Measurements from ENCODE around the gene GNE. TPM values are rescaled to one million over a fixed set of nuclear protein-coding genes. Genes with fewer than 3 reads are reported as not detected.
A peak's percentile ranks its signal among the peaks of the same experiment; 100 is the strongest.

GNE gene
- total and polyA plus RNA-seq, 2 of the 13 experiments (the other 11 are each of a cell fraction or from before 2014, with no cell fraction given) = 16.1 to 24.1 TPM

DNA sequence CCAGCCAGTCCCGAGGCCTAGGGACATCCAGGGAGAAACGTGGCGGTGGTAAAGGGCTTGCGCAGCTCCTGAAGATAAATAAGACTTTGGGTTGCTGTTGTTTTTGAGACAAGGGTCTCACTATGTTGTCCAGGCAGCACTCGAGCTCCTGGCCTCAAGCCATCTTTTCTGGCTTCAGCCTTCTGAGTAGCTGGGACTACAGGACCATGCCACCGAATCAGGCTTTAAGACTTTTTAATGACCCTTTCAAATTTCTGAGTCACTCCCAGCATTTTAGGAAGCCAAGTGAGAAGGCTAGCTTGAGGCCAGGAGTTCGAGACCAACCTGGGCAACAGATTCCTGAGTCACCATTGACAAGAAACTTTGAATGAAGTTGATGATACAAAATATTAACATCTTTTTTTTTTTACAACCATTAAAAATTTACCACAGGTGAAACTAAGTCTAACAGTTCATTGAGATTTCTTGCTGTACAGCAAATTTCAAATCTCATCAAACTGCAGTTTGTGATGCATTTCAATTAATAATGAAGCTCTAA, 817 bp upstream of the GNE start:
- Histone ChIP-seq H2AFZ (ENCODE audit: low read length) (no peak overlapping the region), H3K79me2 (ENCODE audit: insufficient read depth, low read length) (peaks cover 23% of the 10 kb centered on the region), H3K9ac (ENCODE audit: insufficient read depth, low read depth, low read length) (peak overlapping the region; percentile 82), H3K4me3 (replicated peaks in 1 of 3; ENCODE audit: insufficient read depth in 1 of 3, low read depth in 2 of 3, low read length in 3 of 3) (peak overlapping the region; percentile 72 to 85 (median 75)), H3K4me2 (ENCODE audit: low read depth, low read length) (peak overlapping the region; percentile 87), H4K20me1 (ENCODE audit: insufficient read depth, low read length) (no peaks in the 10 kb centered on the region), H3K27ac (ENCODE audit: extremely low read length, insufficient read depth, low read length) (peak overlapping the region; percentile 83), H3K36me3 (replicated peaks in 1 of 2; ENCODE audit: control insufficient read depth in 1 of 2, insufficient read depth in 2 of 2, low read length in 2 of 2) (no peaks in the 10 kb centered on the region), H3K9me3 (ENCODE audit: low read length) (no peaks in the 10 kb centered on the region), H3K4me1 (ENCODE audit: insufficient read depth, low read length) (peaks cover 23% of the 10 kb centered on the region), H3K27me3 (ENCODE audit: control insufficient read depth in 1 of 2, insufficient read depth in 2 of 2, low read length in 2 of 2) (no peaks in the 10 kb centered on the region; a peak in 1 of 5 replicates)
- 33% methylated on average over 3 of the region's 7 CpGs for WGBS (ENCODE audit: low lambda C conversion rate)
- in situ Hi-C loops (cut with HindIII; ENCODE audit: extremely low pct_ligation_motif_present, low pct_unique_long_range_greater_than_20kb) = no loop called here
- no peak for DNase-seq (ENCODE audit: low spot score)
- CTCF ChIA-PET (ENCODE audit: low intra/inter-chr PET ratio, low total read pairs) = no interaction called here
- no peak; the same call in 2 of the 3 replicates for ATAC-seq
- peak; percentile 4 for FAIRE-seq
- BruUV-seq (replicated peaks) = TSS peak; percentile 88
- POLR2A ChIA-PET = interaction anchor here (0.7 to 2.3 kb wide), 19 partner anchors 8 to 445 kb away, joined by 3 to 23 read pairs (median 4); partner anchors contain the start of genes CLTA, HINT2 and RNF38
- intact Hi-C loops (cut with micrococcal nuclease; ENCODE audit: unreplicated experiment) = loop anchor here (1.0 kb wide), 1 partner anchor 55 kb away; no protein-coding TSS in a partner anchor
- TF ChIP-seq, protein P1, sequence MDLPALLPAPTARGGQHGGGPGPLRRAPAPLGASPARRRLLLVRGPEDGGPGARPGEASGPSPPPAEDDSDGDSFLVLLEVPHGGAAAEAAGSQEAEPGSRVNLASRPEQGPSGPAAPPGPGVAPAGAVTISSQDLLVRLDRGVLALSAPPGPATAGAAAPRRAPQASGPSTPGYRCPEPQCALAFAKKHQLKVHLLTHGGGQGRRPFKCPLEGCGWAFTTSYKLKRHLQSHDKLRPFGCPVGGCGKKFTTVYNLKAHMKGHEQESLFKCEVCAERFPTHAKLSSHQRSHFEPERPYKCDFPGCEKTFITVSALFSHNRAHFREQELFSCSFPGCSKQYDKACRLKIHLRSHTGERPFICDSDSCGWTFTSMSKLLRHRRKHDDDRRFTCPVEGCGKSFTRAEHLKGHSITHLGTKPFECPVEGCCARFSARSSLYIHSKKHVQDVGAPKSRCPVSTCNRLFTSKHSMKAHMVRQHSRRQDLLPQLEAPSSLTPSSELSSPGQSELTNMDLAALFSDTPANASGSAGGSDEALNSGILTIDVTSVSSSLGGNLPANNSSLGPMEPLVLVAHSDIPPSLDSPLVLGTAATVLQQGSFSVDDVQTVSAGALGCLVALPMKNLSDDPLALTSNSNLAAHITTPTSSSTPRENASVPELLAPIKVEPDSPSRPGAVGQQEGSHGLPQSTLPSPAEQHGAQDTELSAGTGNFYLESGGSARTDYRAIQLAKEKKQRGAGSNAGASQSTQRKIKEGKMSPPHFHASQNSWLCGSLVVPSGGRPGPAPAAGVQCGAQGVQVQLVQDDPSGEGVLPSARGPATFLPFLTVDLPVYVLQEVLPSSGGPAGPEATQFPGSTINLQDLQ (CRISPR knock-in tag; IDR thresholded peaks at IDR 0.05) = no peak
- TF ChIP-seq ZNF253 (CRISPR knock-in tag; IDR thresholded peaks at IDR 0.05; ENCODE audit: borderline replicate concordance) = no peak
- no peak for TF ChIP-seq SIX4 (CRISPR knock-in tag; IDR thresholded peaks at IDR 0.05)
- TF ChIP-seq ZNF121 (CRISPR knock-in tag; IDR thresholded peaks at IDR 0.05) = peak; percentile 99
- TF ChIP-seq ZNF607 (CRISPR knock-in tag; IDR thresholded peaks at IDR 0.05; ENCODE audit: borderline replicate concordance) = no peak
- TF ChIP-seq ZNF800 (CRISPR knock-in tag; IDR thresholded peaks at IDR 0.05) = no peak
- no peak for TF ChIP-seq E2F5 (CRISPR knock-in tag; conservative IDR thresholded peaks at IDR 0.05)
- 0 out of 2 replicates have a peak, but pooled peaks have one; percentile 5 for TF ChIP-seq ZNF670 (CRISPR knock-in tag; IDR thresholded peaks at IDR 0.05; ENCODE audit: borderline replicate concordance)
- no peak for TF ChIP-seq TRIM24 (CRISPR knock-in tag; IDR thresholded peaks at IDR 0.05)
- TF ChIP-seq NCOA5 (CRISPR knock-in tag; IDR thresholded peaks at IDR 0.05) = no peak
- TF ChIP-seq DZIP1 (CRISPR knock-in tag; IDR thresholded peaks at IDR 0.05) = no peak
- TF ChIP-seq ZNF274 (CRISPR knock-in tag; IDR thresholded peaks at IDR 0.05) = no peak
- 0 out of 2 replicates have a peak, but pooled peaks have one; percentile 8 for TF ChIP-seq ZNF441 (CRISPR knock-in tag; IDR thresholded peaks at IDR 0.05; ENCODE audit: borderline replicate concordance)
- TF ChIP-seq WIZ (CRISPR knock-in tag; IDR thresholded peaks at IDR 0.05) = no peak
